H9 (cell line): ENCODE results near the gene GZMH. TPM values are rescaled to one million over a fixed set of nuclear protein-coding genes. Genes with fewer than 3 reads are reported as not detected.

ENCODE experiments used
- DNase-seq: peaks from one replicate; pipeline ENCODE4 v3.0.0-alpha.2; 2017
- H2AFZ ChIP-seq: one replicate; pipeline ENCODE4 v1.6.1; 2013; ENCODE audit warnings: mild to moderate bottlenecking, low read length, control low read depth, moderate library complexity
- H2AK5ac ChIP-seq: 2 replicates; pipeline ENCODE4 v1.6.1; 2013; ENCODE audit warnings: low read length, control low read depth, mixed read lengths; ENCODE audit not compliant: insufficient read length
- H2BK120ac ChIP-seq: one replicate; pipeline ENCODE4 v1.6.1; 2013; ENCODE audit warnings: low read depth, mild to moderate bottlenecking, low read length, control low read depth, inconsistent platforms; ENCODE audit not compliant: poor library complexity, severe bottlenecking
- H2BK12ac ChIP-seq: 2 replicates; pipeline ENCODE4 v1.6.1; 2013; ENCODE audit warnings: low read length, control low read depth, mixed read lengths, low read depth; ENCODE audit not compliant: insufficient read length
- H2BK15ac ChIP-seq: 2 replicates; pipeline ENCODE4 v1.6.1; 2013; ENCODE audit warnings: low read depth, low read length, control low read depth
- H2BK20ac ChIP-seq: one replicate; pipeline ENCODE4 v1.6.1; 2013; ENCODE audit warnings: low read depth, mild to moderate bottlenecking, low read length, control low read depth, inconsistent platforms; ENCODE audit not compliant: poor library complexity, severe bottlenecking
- H2BK5ac ChIP-seq: 2 replicates; pipeline ENCODE4 v1.6.1; 2013; ENCODE audit warnings: low read length, control low read depth, mixed read lengths; ENCODE audit not compliant: insufficient read length
- H3K14ac ChIP-seq: 2 replicates; pipeline ENCODE4 v1.6.1; 2013; ENCODE audit warnings: low read length, control low read depth; ENCODE audit not compliant: insufficient read depth
- H3K18ac ChIP-seq: 2 replicates; pipeline ENCODE4 v1.6.1; 2013; ENCODE audit warnings: low read depth, mild to moderate bottlenecking, mixed read lengths, low read length, control low read depth; ENCODE audit not compliant: insufficient read length
- H3K23ac ChIP-seq: 2 replicates; pipeline ENCODE4 v1.6.1; 2013; ENCODE audit warnings: low read length, control low read depth, mixed read lengths, low read depth; ENCODE audit not compliant: insufficient read length
- H3K23me2 ChIP-seq: 2 replicates; pipeline ENCODE4 v1.6.1; 2013; ENCODE audit warnings: low read depth, mild to moderate bottlenecking, mixed read lengths, low read length, control low read depth; ENCODE audit not compliant: insufficient read length, poor library complexity, severe bottlenecking
- H3K27ac ChIP-seq: 2 replicates; pipeline ENCODE4 v1.5.1; 2013; ENCODE audit warnings: low read length, control low read depth, mixed read lengths, low read depth; ENCODE audit not compliant: insufficient read length
- H3K27me3 ChIP-seq: 2 replicates; pipeline ENCODE4 v1.6.1; 2013; ENCODE audit warnings: low read length, control low read depth, inconsistent platforms; ENCODE audit not compliant: insufficient read depth
- H3K4ac ChIP-seq: 2 replicates; pipeline ENCODE4 v1.6.1; 2013; ENCODE audit warnings: low read depth, mild to moderate bottlenecking, control low read depth, inconsistent platforms, low read length, moderate library complexity
- H3K4me1 ChIP-seq: 2 replicates; pipeline ENCODE4 v1.6.1; 2013; ENCODE audit warnings: low read length, control low read depth, inconsistent platforms; ENCODE audit not compliant: insufficient read depth
- H3K4me2 ChIP-seq: 2 replicates; pipeline ENCODE4 v1.6.1; 2013; ENCODE audit warnings: low read length, control low read depth, mixed read lengths; ENCODE audit not compliant: insufficient read length, insufficient read depth
- H3K56ac ChIP-seq: 2 replicates; pipeline ENCODE4 v1.6.1; 2013; ENCODE audit warnings: low read depth, mild to moderate bottlenecking, mixed read lengths, low read length, control low read depth; ENCODE audit not compliant: insufficient read length
- H3K79me1 ChIP-seq: 2 replicates; pipeline ENCODE4 v1.6.1; 2013; ENCODE audit warnings: low read depth, mild to moderate bottlenecking, moderate library complexity, low read length, control low read depth, inconsistent platforms; ENCODE audit not compliant: insufficient read depth, poor library complexity, severe bottlenecking
- H3K79me2 ChIP-seq: 2 replicates; pipeline ENCODE4 v1.6.1; 2013; ENCODE audit warnings: low read length, control low read depth, inconsistent platforms; ENCODE audit not compliant: insufficient read depth
- H3K9ac ChIP-seq: 2 replicates; pipeline ENCODE4 v1.6.1; 2013; ENCODE audit warnings: low read length, control low read depth, mixed read lengths; ENCODE audit not compliant: insufficient read length; ENCODE audit errors: extremely low read depth
- H3K9me3 ChIP-seq: one replicate; pipeline ENCODE4 v1.6.1; 2013; ENCODE audit warnings: low read depth, low read length, inconsistent platforms; ENCODE audit not compliant: control insufficient read depth
- H3T11ph ChIP-seq: one replicate; pipeline ENCODE4 v1.6.1; 2013; ENCODE audit warnings: mild to moderate bottlenecking, low read length, control low read depth, inconsistent platforms
- H4K20me1 ChIP-seq: one replicate; pipeline ENCODE4 v1.6.1; 2013; ENCODE audit not compliant: control insufficient read depth, insufficient read length, insufficient read depth
- H4K5ac ChIP-seq: 2 replicates; pipeline ENCODE4 v1.6.1; 2013; ENCODE audit warnings: low read depth, mild to moderate bottlenecking, mixed read lengths, low read length, control low read depth; ENCODE audit not compliant: insufficient read length
- H4K8ac ChIP-seq: replicated peaks from 2 replicates; pipeline ENCODE4 v1.6.1; 2013; ENCODE audit warnings: low read length, control low read depth, mixed read lengths, low read depth; ENCODE audit not compliant: insufficient read length
- H4K91ac ChIP-seq: 2 replicates; pipeline ENCODE4 v1.6.1; 2013; ENCODE audit warnings: low read depth, mild to moderate bottlenecking, moderate library complexity, mixed read lengths, low read length, control low read depth; ENCODE audit not compliant: insufficient read length
- H3K27ac Mint-ChIP-seq, 3 experiments: 2 replicates in 2 of 3; 3 replicates in 1 of 3; pipeline ENCODE4 v1.8.0; 2020 to 2021; ENCODE audit warnings: mixed read lengths in 3 of 3, mild to moderate bottlenecking in 1 of 3, moderate library complexity in 1 of 3
- H3K27me3 Mint-ChIP-seq: 2 replicates; pipeline ENCODE4 v1.8.0; 2021; ENCODE audit warnings: low read depth, mild to moderate bottlenecking, moderate library complexity, mixed read lengths
- H3K36me3 Mint-ChIP-seq, 3 experiments: 2 replicates in 2 of 3; 3 replicates in 1 of 3; pipeline ENCODE4 v1.8.0; 2020 to 2021; ENCODE audit warnings: low read depth in 3 of 3, mixed read lengths in 3 of 3; ENCODE audit not compliant: insufficient read depth in 1 of 3
- H3K4me1 Mint-ChIP-seq, 2 experiments: 2 replicates each; pipeline ENCODE4 v1.8.0; 2020; ENCODE audit warnings: mixed read lengths in 2 of 2
- H3K4me3 Mint-ChIP-seq, 2 experiments: 2 replicates in 1 of 2; 3 replicates in 1 of 2; pipeline ENCODE4 v1.8.0; 2020 to 2021; ENCODE audit warnings: mild to moderate bottlenecking in 2 of 2, mixed read lengths in 2 of 2, moderate library complexity in 1 of 2
- H3K9me3 Mint-ChIP-seq, 2 experiments: 2 replicates in 1 of 2; 3 replicates in 1 of 2; pipeline ENCODE4 v1.8.0; 2020; ENCODE audit warnings: mild to moderate bottlenecking in 2 of 2, mixed read lengths in 2 of 2, moderate library complexity in 1 of 2
- WGBS: extraction: QIAGEN DNeasy Blood & Tissue Kit; methylation state at CpG from one replicate; pipeline ENCODE4 v1.1.7; 2013; ENCODE audit warnings: missing lambda C conversion rate, low lambda C conversion rate, mixed read lengths; ENCODE audit not compliant: insufficient read length; ENCODE audit errors: extremely low coverage; 5-methylcytosine and 5-hydroxymethylcytosine counted together
- total RNA-seq: library from RNA; stranded (reverse); gene quantifications from 2 replicates; pipeline ENCODE4 v1.2.1, GENCODE V29; 2021
- TF ChIP-seq, protein P1 (sequence below): fragments of 200-600 bp; sonication (generic); conservative IDR thresholded peaks from 3 replicates; pipeline ENCODE4 v1.8.0; 2021; ENCODE audit warnings: antibody characterized with exemption, mild to moderate bottlenecking

GZMH gene
- total RNA-seq, 1 experiment from 2014 or later, result not detected

DNA sequence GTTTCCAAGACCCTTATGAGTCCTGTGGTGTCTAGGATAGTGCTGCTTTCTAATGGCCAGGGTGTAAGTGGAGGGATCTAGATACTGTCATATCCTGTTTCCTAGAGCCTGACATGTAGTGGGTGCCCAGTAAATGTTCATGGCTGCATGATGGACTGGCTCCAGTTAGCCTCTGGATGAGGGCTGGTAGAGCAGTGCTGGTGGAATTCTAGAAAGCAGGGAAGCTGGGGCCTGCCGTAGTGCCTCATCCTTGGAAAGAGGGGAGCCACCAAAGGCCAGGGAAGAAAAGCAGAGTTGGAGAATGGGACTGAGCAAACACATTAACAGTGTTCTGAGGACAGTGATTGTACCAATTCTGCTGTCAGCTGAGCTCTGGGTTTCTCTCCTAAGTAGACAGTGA is 23.9 kb upstream of the GZMH start:
- no peak overlapping the region for H3T11ph ChIP-seq
- no peak overlapping the region for H2AFZ ChIP-seq
- H2BK12ac ChIP-seq, result no peak overlapping the region
- no peak overlapping the region for H3K23ac ChIP-seq
- H3K79me1 ChIP-seq, result no peaks in the 10 kb centered on the region
- no peak for DNase-seq
- no peak overlapping the region for H3K4me2 ChIP-seq
- no peak overlapping the region for H4K5ac ChIP-seq
- H3K79me2 ChIP-seq, result no peaks in the 10 kb centered on the region
- H3K9me3 ChIP-seq, result no peaks in the 10 kb centered on the region
- no CpG with 5 or more reads among the region's 1 CpG for WGBS
- Mint-ChIP-seq H3K9me3 (peaks cover 2 to 85% of the 10 kb centered on the region in 2 experiments; a peak in 3 of 5 replicates), H3K4me3 (no peak overlapping the region), H3K36me3 (peaks cover 0 to 23% (median 7%) of the 10 kb centered on the region in 3 experiments; a peak in 4 of 7 replicates), H3K27me3 (peaks cover 9% of the 10 kb centered on the region), H3K27ac (no peak overlapping the region), H3K4me1 (no peaks in the 10 kb centered on the region)
- H3K9ac ChIP-seq, result no peak overlapping the region
- no peak overlapping the region for H4K91ac ChIP-seq
- H2BK120ac ChIP-seq, result no peak overlapping the region
- H2BK15ac ChIP-seq, result no peak overlapping the region
- H3K27ac ChIP-seq, result no peak overlapping the region
- H2AK5ac ChIP-seq, result no peak overlapping the region
- no peak overlapping the region for H3K4ac ChIP-seq
- H3K27me3 ChIP-seq, result no peaks in the 10 kb centered on the region
- H3K56ac ChIP-seq, result no peak overlapping the region
- H3K23me2 ChIP-seq, result no peaks in the 10 kb centered on the region
- no peaks in the 10 kb centered on the region for H4K20me1 ChIP-seq
- H2BK5ac ChIP-seq, result no peak overlapping the region
- no peak overlapping the region for H2BK20ac ChIP-seq
- H4K8ac ChIP-seq, result no peak overlapping the region
- TF ChIP-seq, protein P1, sequence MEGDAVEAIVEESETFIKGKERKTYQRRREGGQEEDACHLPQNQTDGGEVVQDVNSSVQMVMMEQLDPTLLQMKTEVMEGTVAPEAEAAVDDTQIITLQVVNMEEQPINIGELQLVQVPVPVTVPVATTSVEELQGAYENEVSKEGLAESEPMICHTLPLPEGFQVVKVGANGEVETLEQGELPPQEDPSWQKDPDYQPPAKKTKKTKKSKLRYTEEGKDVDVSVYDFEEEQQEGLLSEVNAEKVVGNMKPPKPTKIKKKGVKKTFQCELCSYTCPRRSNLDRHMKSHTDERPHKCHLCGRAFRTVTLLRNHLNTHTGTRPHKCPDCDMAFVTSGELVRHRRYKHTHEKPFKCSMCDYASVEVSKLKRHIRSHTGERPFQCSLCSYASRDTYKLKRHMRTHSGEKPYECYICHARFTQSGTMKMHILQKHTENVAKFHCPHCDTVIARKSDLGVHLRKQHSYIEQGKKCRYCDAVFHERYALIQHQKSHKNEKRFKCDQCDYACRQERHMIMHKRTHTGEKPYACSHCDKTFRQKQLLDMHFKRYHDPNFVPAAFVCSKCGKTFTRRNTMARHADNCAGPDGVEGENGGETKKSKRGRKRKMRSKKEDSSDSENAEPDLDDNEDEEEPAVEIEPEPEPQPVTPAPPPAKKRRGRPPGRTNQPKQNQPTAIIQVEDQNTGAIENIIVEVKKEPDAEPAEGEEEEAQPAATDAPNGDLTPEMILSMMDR, result no peak
- no peak overlapping the region for H3K14ac ChIP-seq
- no peak overlapping the region for H3K18ac ChIP-seq
- H3K4me1 ChIP-seq, result no peaks in the 10 kb centered on the region
